ENCODE results near the gene CYBA.
A peak's percentile ranks its signal among the peaks of the same experiment; 100 is the strongest.

Gene CYBA

DNA sequence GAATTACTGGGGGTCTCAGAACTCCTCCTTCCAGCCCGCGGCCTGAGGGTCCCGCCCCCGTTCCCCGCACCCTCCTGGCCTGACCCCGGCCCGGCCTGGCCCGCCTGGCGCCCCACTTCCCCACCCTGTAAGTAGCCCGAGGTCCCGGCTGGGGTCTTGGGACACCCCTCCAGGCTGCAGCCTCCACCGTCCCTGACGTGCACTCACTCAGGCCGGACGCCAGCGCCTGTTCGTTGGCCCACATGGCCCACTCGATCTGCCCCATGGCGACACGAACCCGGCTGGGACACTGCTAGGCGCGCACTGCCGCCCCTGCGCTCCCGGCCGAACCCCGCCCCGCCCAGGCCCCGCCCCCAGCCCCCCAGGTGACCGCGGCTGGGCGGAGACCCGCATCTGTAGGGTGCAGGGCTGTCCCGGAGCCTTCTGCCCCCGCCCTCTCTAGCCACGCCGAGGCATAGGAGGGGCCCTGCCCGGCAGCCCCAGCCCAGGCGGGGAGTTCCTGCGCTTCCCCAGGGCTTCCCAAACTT, at the start of gene CYBA:
Gene CYBA (minus strand): TSS at position 305 of the 527 bp plus-strand sequence. CDS start 40 bp downstream, at position 265.
- DNase-seq, result peak in 1 of 2 experiments; percentile 59

- DNase-seq, result no peak
Measured at GRCh38 chr16:88700322-88700635, 49.4 kb upstream of the CYBA start.

- DNase-seq, result no peak
Measured at GRCh38 chr16:88699180-88699579, 48.3 kb upstream of the CYBA start.

- DNase-seq, result no peak
Measured at GRCh38 chr16:88698646-88699045, 47.8 kb upstream of the CYBA start.

DNA sequence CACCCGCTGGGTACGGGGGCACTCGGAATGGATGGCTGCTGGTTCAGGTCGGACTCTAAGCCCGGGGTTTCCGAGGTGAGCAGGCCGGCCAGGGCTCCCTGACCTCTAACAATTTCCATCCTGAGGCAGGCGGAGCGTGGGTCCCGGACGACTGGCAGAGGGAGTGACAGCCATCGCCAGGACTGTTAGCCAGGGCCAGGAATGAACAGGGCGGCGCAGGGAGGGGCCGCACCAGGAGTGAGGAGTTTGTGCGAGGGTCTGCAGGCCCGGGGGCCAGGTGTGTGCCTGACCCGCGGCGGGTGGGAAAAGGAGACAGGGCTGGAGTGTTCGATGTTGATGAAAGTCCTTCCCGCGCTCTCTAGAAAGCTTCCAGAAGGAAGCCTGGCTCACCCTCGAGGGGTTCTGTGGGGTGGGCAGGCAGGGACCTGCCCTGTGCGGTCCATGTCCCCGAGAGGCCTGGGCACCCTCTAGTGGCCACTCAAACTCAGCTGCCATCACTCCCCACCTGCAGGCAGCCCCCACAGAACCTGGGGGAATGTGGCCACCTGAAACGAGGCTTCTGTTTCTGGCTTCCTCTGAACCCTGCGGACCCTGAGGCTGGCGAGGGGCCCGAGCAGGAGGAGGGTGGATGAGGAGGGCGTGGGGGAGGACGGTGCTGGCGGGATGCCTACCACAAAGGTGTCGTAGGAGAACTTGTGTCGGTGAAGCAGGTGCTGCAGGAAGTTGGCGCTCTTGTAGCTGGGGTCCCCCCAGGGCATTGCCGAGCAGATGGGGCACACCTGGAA, 47.2 kb upstream of the CYBA start:
- DNase-seq, result peak in 1 of 2 experiments; percentile 18

GRCh38 chr16:88697116-88697830, 46.4 kb upstream of the CYBA start:
- no peak for DNase-seq

DNA sequence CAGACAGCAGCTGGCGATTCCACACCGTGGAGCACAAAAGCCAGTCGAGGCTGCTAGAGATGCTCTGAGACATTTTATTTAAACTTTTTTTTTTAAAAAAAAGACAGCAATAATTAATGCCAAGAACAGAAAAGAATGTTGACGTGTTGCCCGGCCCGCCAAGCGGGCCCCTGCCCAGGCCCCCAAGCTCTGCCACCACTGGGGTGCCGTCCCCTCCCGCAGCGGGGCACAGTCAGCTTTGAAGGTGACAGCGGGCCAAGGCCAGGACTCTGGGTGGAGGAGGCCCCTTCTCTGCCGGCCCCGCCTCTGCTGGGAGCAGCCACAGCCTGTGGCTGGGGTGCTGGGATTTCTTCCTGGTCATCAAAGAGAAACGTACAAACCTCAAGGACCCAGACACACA, 45.6 kb upstream of the CYBA start:
- DNase-seq, result no peak

- DNase-seq, result no peak
Measured at GRCh38 chr16:88695753-88696152, 44.9 kb upstream of the CYBA start.

DNA sequence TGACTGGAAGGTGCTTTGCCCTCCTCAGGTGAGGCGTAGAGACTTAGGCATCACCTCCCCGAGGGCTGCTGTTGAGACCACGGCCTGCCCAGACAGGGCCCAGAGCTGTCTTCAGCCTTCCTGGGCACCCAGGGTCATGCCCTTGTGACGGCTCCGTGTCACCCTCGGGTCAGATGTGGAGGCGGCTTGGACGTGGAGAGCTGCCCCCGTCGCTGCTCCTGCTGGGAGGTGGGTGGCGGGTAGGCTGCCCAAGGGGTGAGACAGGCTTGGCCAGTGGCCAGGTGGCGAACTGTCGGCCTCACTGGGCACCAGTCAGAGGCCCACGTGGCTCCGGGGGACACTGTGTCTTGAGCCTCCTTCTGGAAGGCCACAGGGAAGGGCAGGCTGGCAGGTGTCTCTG, 44.4 kb upstream of the CYBA start:
- DNase-seq, result no peak

GRCh38 chr16:88694221-88695087, 43.6 kb upstream of the CYBA start:
- DNase-seq, result no peak

- DNase-seq, result no peak
Measured at GRCh38 chr16:88693420-88694177, 42.7 kb upstream of the CYBA start.

- DNase-seq, result no peak
Measured at GRCh38 chr16:88692861-88693260, 42.0 kb upstream of the CYBA start.

- no peak for DNase-seq
Measured at GRCh38 chr16:88691924-88692560, 41.2 kb upstream of the CYBA start.

GRCh38 chr16:88691129-88691813, 40.4 kb upstream of the CYBA start:
- no peak for DNase-seq

DNA sequence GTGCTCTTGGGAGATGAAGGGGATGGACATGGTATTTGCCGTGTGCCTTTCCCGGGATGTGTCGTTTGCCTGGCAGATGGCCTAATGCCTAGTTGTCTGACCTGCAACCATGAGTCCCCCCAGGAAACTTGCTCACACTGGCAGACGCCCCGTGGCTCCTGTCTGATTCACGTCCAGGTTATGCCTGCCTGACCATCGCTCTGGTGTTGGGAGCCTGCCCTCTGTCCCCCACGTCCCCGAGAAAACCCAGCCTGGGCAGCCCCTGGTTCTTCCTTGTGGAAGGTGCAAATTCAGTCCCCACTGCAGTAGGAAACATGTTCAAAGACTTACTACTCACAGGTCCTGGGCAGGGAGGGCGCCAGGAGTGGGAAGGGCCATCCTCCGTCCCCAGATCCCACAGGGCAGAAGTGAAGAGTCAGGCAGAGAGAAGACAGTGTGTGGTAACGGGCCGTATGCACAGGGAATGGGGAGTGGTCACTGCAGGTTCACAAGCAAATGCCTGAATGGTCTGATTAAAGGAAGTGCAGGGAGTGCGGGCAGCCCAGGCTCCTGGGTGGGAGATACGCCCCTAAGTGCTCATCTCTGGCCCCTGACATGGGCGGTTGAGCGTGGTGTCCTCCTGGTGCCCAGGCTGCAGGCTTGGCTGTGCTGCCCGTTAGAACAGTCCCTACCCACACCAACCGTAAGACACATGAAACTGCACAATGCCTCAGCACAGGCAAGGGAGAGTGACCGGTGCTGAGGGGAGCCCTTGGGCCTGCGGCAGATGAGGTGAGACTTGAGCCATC, 39.7 kb upstream of the CYBA start:
- DNase-seq, result no peak

DNA sequence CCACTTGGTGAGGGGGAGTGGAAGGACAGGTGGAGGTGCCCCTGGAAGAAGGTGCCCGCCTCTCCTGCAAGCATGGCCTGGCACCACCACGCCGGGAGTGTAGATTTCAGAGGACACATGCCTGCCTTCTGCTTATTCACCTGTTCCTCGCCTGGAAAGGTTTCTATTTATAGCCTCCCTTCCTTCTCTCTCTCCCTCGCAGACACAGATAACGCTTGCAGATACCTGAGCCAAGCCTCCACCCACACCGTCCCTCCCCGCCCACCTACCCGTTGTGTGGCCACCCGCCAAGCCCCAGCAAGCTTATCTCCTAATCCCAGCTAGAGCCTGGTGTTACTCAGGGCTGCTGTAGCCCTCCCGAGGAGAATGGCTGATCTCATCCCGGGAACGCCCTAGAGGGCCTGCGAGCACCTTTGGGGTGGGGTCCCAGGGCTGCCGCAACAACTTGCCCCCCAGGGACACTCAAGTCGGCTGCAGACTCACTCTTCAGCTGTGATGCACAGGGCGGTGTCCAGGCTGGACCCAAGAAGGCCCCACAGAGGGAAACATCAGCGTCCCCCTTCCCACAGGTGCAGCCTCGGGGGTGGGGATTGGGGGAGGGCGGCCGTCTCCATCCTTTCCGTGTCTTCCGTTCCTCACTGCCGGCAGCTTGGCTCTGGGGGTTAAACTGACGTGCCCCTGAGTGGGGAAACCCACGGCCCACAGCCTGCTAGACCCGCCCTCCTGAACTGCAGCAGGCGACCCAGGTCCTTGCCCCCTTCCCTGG, 37.3 kb upstream of the CYBA start:
- peak; percentile 72 to 81 for DNase-seq

GRCh38 chr16:88687676-88688012, 36.8 kb upstream of the CYBA start:
- no peak for DNase-seq

- DNase-seq, result no peak
Measured at GRCh38 chr16:88687254-88687576, 36.4 kb upstream of the CYBA start.

GRCh38 chr16:88686439-88687253, 35.8 kb upstream of the CYBA start, which contains the start of gene SNAI3:
Gene SNAI3, minus strand, starts transcription at chr16:88686507. Its CDS starts 101 bp downstream, at chr16:88686406.
- peak in 1 of 2 experiments; percentile 85 for DNase-seq

Data from NCI-H526 (cell line).